B cell (primary cell): Measurements from ENCODE around the gene CDKN1B. TPM values are rescaled to one million over a fixed set of nuclear protein-coding genes. Genes with fewer than 3 reads are reported as not detected.

Experiments used
- ATAC-seq: fragments of 200-7000 bp; cut with Tn5 transposase; one replicate; pipeline ENCODE4 v1.10.0; 2021; ENCODE audit warnings: low read depth, mild to moderate bottlenecking, moderate number of reproducible peaks, moderate library complexity
- CTCF ChIA-PET: fragments of 350-600 bp; sonication (Branson Sonifier 250); formaldehyde crosslinking; loops from one replicate; lab custom pipeline; 2021; ENCODE audit warnings: antibody characterized with exemption, inconsistent platforms; lab: Charles Lee
- POLR2A ChIA-PET: fragments of 350-600 bp; sonication (Branson Sonifier 250); formaldehyde crosslinking; loops from one replicate; lab custom pipeline; 2021; ENCODE audit warnings: antibody characterized with exemption; lab: Charles Lee
- DNase-seq: peaks from one replicate; pipeline ENCODE4 v3.0.0; 2013
- H2AFZ ChIP-seq: 2 replicates; pipeline ENCODE4 v1.6.1; 2012; ENCODE audit warnings: mild to moderate bottlenecking, low read depth, low read length; ENCODE audit not compliant: insufficient read depth, poor library complexity, severe bottlenecking
- H3K27ac ChIP-seq, 2 donors: 1 replicate in 1 of 2; 2 replicates in 1 of 2; pipeline ENCODE4 v1.5.1; 2012 to 2013; ENCODE audit warnings: low read length in 2 of 2, mild to moderate bottlenecking in 2 of 2, moderate library complexity in 1 of 2
- H3K27me3 ChIP-seq, 4 experiments: fragments of 200-600 bp in 1 of 4; sonication (generic) in 1 of 4; replicated peaks in 1 of 4; 1 replicate in 2 of 4; 2 replicates in 2 of 4; pipeline versions ENCODE4 v1.6.1 to v1.7.0; 2013 to 2016; ENCODE audit warnings: low read length in 3 of 4, mild to moderate bottlenecking in 2 of 4, mixed read lengths in 1 of 4, moderate library complexity in 1 of 4; ENCODE audit not compliant: insufficient read depth in 4 of 4, control insufficient read depth in 3 of 4; ENCODE audit errors: control extremely low read depth in 1 of 4
- H3K36me3 ChIP-seq, 2 experiments: replicated peaks in 1 of 2; 1 replicate in 1 of 2; 2 replicates in 1 of 2; pipeline versions ENCODE4 v1.6.1 to v1.7.1; 2013; ENCODE audit warnings: low read length in 1 of 2; ENCODE audit not compliant: insufficient read depth in 2 of 2, control insufficient read depth in 1 of 2; ENCODE audit errors: control extremely low read depth in 1 of 2, extremely low read depth in 1 of 2
- H3K4me1 ChIP-seq, 2 donors: fragments of 200-600 bp in 1 of 2; sonication (generic) in 1 of 2; 1 replicate in 1 of 2; 2 replicates in 1 of 2; pipeline versions ENCODE4 v1.5.1 to v1.6.1; 2013 to 2017; ENCODE audit warnings: low read length in 2 of 2; ENCODE audit not compliant: control insufficient read depth in 2 of 2, insufficient read depth in 2 of 2
- H3K4me2 ChIP-seq: replicated peaks from 2 replicates; pipeline ENCODE3; 2012; ENCODE audit warnings: mild to moderate bottlenecking, low read depth, low read length; ENCODE audit not compliant: poor library complexity, severe bottlenecking
- H3K4me3 ChIP-seq, 5 experiments: fragments of 200-600 bp in 1 of 5; sonication (generic) in 1 of 5; 1 replicate in 3 of 5; 2 replicates in 2 of 5; pipeline versions ENCODE4 v1.5.1 to v1.7.0; 2011 to 2016; ENCODE audit warnings: low read length in 4 of 5, mild to moderate bottlenecking in 4 of 5, low read depth in 2 of 5, control low read depth in 1 of 5, moderate library complexity in 1 of 5; ENCODE audit not compliant: insufficient read depth in 1 of 5; ENCODE audit errors: control extremely low read depth in 1 of 5, extremely low read depth in 1 of 5
- H3K79me2 ChIP-seq: fragments of 200-600 bp; sonication (generic); one replicate; pipeline ENCODE4 v1.6.0; 2016; ENCODE audit warnings: low read length; ENCODE audit not compliant: control insufficient read depth, insufficient read depth
- H3K9ac ChIP-seq: fragments of 200-600 bp; sonication (generic); 2 replicates; pipeline ENCODE4 v1.6.1; 2017; ENCODE audit warnings: mild to moderate bottlenecking, low read length, moderate library complexity
- H3K9me3 ChIP-seq, 3 donors: one replicate each; pipeline versions ENCODE4 v1.6.1 to v1.7.1; 2013; ENCODE audit warnings: low read length in 2 of 3; ENCODE audit not compliant: control insufficient read depth in 2 of 3, insufficient read depth in 1 of 3; ENCODE audit errors: control extremely low read depth in 1 of 3
- H4K20me1 ChIP-seq: 2 replicates; pipeline ENCODE4 v1.6.0; 2012; ENCODE audit warnings: mild to moderate bottlenecking, low read length; ENCODE audit not compliant: insufficient read depth, control insufficient read depth, poor library complexity, severe bottlenecking
- H3K27ac Mint-ChIP-seq: one replicate; pipeline ENCODE4 v1.8.0; 2021; ENCODE audit warnings: mixed read lengths
- H3K27me3 Mint-ChIP-seq: one replicate; pipeline ENCODE4 v1.8.0; 2021; ENCODE audit warnings: mixed read lengths
- H3K4me1 Mint-ChIP-seq: one replicate; pipeline ENCODE4 v1.8.0; 2021; ENCODE audit warnings: mixed read lengths
- H3K4me3 Mint-ChIP-seq: one replicate; pipeline ENCODE4 v1.8.0; 2021; ENCODE audit warnings: mixed read lengths
- H3K9me3 Mint-ChIP-seq: one replicate; pipeline ENCODE4 v1.8.0; 2022; ENCODE audit warnings: mixed read lengths; ENCODE audit not compliant: insufficient read depth
- EZH2 ChIP-seq: IDR thresholded peaks from 2 replicates; pipeline ENCODE4 v1.6.1; 2012; ENCODE audit warnings: borderline replicate concordance, low read depth, mild to moderate bottlenecking, moderate library complexity, low read length; ENCODE audit not compliant: insufficient read depth, poor library complexity, severe bottlenecking
- WGBS: methylation state at CpG from one replicate; pipeline ENCODE4 v1.1.5; 2013; ENCODE audit warnings: missing lambda C conversion rate; ENCODE audit not compliant: insufficient coverage; 5-methylcytosine and 5-hydroxymethylcytosine counted together
- intact Hi-C: fragments of 100-400 bp; cut with micrococcal nuclease; formaldehyde crosslinking; loops from one replicate; pipeline ENCODE4 v1.10.0; 2022
- polyA plus RNA-seq: library from polyadenylated mRNA; depleted of rRNA; stranded (reverse); fragments of >200 nt; gene quantifications from 2 replicates; pipeline ENCODE4 v1.2.3, GENCODE V29; 2012
- total RNA-seq, 2 donors: library from RNA; stranded (reverse); fragments of 120-200 nt in 1 of 2; gene quantifications; 1 replicate in 1 of 2; 2 replicates in 1 of 2; pipeline versions ENCODE4 v1.2.3 to v1.2.4, GENCODE V29; 2013 to 2022
- TF ChIP-seq, protein P1 (sequence below): fragments of 200-600 bp; IDR thresholded peaks from one replicate; pipeline ENCODE4 v1.8.0; 2022; ENCODE audit warnings: antibody characterized with exemption, mild to moderate bottlenecking

Gene CDKN1B
- total and polyA plus RNA-seq, 2 donors (not counting 1 experiment from before 2014, with no cell fraction given), result 77.4 to 149 TPM

DNA sequence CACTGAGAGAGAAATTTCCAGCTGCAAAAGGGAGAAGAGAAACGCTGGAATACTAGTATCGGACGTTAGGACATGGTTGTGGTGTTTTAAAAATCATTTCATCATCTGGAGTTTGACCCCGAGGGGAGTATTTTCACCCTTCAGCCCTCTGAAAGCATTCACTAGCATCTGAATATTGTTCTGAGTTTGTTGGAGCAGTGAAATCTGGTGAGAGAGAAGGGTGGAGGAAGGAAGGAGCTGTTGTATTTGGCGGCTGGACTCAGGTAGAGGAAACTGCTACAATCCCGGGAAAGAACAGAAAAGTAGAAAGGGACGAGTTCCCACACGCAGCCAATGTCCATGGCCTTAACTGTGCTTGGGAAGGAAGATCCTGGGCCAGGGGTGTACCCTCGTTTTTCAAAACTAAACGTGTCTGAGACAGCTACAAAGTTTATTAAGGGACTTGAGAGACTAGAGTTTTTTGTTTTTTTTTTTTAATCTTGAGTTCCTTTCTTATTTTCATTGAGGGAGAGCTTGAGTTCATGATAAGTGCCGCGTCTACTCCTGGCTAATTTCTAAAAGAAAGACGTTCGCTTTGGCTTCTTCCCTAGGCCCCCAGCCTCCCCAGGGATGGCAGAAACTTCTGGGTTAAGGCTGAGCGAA, 896 bp upstream of the CDKN1B start:
- H3K9me3 Mint-ChIP-seq, result no peaks in the 10 kb centered on the region
- H3K4me1 Mint-ChIP-seq, result peaks cover 61% of the 10 kb centered on the region
- DNase-seq (peak; percentile 37), ATAC-seq (no peak)
- Histone ChIP-seq H3K9ac (peak overlapping the region; percentile 98), H3K9me3 (no peaks in the 10 kb centered on the region), H3K27ac (peak overlapping the region; percentile 94 to 96), H3K4me2 (peak overlapping the region; percentile 94), H3K4me1 (peaks cover 46% of the 10 kb centered on the region in 2 donors), H4K20me1 (peaks cover 25% of the 10 kb centered on the region), H3K79me2 (peaks cover 46% of the 10 kb centered on the region), H3K36me3 (peaks cover 3 to 30% of the 10 kb centered on the region in 2 experiments), H3K27me3 (no peaks in the 10 kb centered on the region), H2AFZ (peak overlapping the region; percentile 72), H3K4me3 (peak overlapping the region; percentile 35 to 96 (median 93))
- ChIA-PET POLR2A (interaction anchor here (0.5 to 6.6 kb wide), 12 partner anchors 8 to 1678 kb away, joined by 3 to 155 read pairs (median 4); partner anchors contain the start of genes BORCS5 and DUSP16), CTCF (interaction anchor here (1.4 to 3.6 kb wide), 8 partner anchors 8 to 360 kb away, joined by 4 to 59 read pairs (median 7); partner anchors contain the start of gene BORCS5)
- H3K4me3 Mint-ChIP-seq, result peak overlapping the region; percentile 90
- H3K27ac Mint-ChIP-seq, result peak overlapping the region; percentile 98
- intact Hi-C loops, result loop anchor here (2.0 to 10.0 kb wide), 4 partner anchors 69 to 1069 kb away; partner anchors contain the start of genes CREBL2 and ETV6
- TF ChIP-seq EZH2, result no peak
- TF ChIP-seq, protein P1, sequence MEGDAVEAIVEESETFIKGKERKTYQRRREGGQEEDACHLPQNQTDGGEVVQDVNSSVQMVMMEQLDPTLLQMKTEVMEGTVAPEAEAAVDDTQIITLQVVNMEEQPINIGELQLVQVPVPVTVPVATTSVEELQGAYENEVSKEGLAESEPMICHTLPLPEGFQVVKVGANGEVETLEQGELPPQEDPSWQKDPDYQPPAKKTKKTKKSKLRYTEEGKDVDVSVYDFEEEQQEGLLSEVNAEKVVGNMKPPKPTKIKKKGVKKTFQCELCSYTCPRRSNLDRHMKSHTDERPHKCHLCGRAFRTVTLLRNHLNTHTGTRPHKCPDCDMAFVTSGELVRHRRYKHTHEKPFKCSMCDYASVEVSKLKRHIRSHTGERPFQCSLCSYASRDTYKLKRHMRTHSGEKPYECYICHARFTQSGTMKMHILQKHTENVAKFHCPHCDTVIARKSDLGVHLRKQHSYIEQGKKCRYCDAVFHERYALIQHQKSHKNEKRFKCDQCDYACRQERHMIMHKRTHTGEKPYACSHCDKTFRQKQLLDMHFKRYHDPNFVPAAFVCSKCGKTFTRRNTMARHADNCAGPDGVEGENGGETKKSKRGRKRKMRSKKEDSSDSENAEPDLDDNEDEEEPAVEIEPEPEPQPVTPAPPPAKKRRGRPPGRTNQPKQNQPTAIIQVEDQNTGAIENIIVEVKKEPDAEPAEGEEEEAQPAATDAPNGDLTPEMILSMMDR, result no peak
- H3K27me3 Mint-ChIP-seq, result no peaks in the 10 kb centered on the region
- WGBS, result 2% methylated on average over 13 of the region's 15 CpGs
